ENCODE measurements around the gene LFNG. TPM values are rescaled to one million over a fixed set of nuclear protein-coding genes. Genes with fewer than 3 reads are reported as not detected.
A peak's percentile ranks its signal among the peaks of the same experiment; 100 is the strongest.
"Not testable (repeated sequence)": the region's sequence is repeated elsewhere in the genome, so short reads cannot be mapped to it uniquely, and the experiment has no call there.

The LFNG gene
- total RNA-seq, 2 experiments from 2014 or later = 115 to 121 TPM

DNA sequence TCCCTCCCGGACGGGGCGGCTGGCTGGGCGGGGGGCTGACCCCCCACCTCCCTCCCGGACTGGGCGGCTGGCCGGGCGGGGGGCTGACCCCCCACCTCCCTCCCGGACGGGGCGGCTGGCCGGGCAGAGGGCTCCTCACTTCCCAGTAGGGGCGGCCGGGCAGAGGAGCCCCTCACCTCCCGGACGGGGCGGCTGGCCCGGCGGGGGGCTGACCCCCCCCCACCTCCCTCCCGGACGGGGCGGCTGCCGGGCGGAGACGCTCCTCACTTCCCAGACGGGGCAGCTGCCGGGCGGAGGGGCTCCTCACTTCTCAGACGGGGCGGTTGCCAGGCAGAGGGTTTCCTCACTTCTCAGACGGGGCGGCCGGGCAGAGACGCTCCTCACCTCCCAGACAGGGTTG lies 14.6 kb downstream of the LFNG start:
- H3K36me3 Mint-ChIP-seq; H3K27me3 Mint-ChIP-seq; DNase-seq; H3K27ac Mint-ChIP-seq; H3K9me3 Mint-ChIP-seq; POLR2A ChIA-PET; H3K4me3 Mint-ChIP-seq; ATAC-seq (ENCODE audit: low read depth): not testable (repeated sequence)
- peaks cover 12% of the 10 kb centered on the region for H3K4me1 Mint-ChIP-seq

DNA sequence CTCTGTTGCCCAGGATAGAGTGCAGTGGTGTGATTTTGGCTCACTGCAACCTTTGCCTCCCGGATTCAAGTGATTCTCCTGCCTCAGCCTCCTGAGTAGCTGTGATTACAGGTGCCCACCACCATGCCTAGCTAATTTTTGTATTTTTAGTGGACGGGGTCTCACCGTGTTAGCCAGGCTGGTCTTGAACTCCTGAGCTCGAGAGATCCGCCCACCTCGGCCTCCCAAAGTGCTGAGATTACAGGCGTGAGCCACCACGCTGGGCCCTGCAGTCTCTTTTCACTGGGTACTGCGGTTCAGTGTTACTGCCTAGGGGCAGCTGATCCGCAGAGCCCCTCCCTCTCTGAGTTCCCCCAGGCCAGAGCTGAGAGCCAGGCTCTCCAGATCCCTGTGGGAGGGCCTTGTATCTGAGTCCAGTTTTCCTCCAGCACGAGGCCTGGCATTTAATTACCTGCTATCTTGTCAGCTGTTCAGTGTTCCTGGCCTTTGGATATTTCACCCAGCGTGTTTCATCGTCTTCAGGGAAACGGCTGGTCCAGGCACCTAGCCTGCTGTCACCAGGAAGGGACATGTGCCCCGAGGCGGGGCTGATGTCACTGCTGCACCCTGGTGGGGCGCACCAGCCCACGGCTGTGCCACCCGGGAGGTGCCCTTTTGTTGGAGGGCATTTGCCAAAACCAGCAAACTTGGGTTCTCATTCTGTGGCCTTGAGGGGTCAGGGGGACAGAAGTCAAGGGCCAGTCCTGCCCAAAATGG lies 16.5 kb downstream of the LFNG start:
- not testable (repeated sequence) for H3K4me1 Mint-ChIP-seq; H3K27ac Mint-ChIP-seq; DNase-seq; H3K27me3 Mint-ChIP-seq; H3K4me3 Mint-ChIP-seq; H3K9me3 Mint-ChIP-seq; ATAC-seq (ENCODE audit: low read depth); H3K36me3 Mint-ChIP-seq
- POLR2A ChIA-PET = interaction anchor here (0.8 kb wide), 1 partner anchor 142 kb away, joined by 3 read pairs; no protein-coding TSS in a partner anchor

DNA sequence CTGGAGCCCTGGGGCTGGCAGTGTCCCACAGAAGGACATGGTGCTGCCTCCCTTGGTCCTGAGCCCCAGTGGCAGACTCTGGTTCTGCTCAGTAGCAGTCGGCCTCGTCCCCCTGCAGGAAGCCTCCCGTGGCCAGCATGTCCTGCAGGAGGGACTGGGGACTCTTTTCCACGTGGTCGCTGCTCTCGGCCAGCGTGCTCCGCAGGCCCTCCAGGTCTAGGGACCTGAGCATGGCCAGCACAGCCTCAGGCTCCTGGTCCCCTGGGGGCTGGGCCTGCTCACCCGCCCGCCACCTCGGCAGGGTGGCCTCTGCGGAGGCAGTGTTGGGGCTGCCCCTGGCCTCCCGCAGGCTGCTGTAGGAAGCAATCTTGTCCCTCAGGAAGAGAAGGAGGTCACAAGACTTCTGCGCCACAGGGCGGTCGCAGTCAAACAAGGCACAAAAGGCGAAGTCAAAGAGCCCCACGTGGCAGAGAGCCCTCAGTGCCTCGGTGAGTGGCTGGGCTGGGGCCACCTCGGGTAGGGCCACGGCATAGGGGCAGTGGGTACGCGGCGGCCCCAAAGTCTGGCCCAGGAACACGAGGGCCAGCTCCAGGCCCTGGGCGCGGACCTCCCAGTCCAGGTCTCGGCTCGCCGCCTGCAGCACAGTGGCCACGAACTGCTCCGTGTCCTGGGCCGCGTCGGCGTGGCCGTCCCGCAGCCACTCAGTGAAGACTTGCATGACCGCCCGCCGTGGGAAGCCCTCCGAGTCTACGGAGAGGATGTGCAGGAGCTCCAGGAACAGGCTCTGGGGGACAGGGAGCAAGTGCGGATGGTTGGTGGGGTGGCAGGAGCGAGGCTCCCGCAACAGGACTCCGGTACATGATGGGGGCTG lies 18.6 kb downstream of the LFNG start:
- ATAC-seq (ENCODE audit: low read depth) (no peak), DNase-seq (peak; percentile 32)
- no peaks in the 10 kb centered on the region for H3K27me3 Mint-ChIP-seq
- no peaks in the 10 kb centered on the region for H3K9me3 Mint-ChIP-seq
- H3K4me1 Mint-ChIP-seq = no peaks in the 10 kb centered on the region
- H3K27ac Mint-ChIP-seq = no peak overlapping the region
- POLR2A ChIA-PET = interaction anchor here (1.1 kb wide), 1 partner anchor 16 kb away, joined by 3 read pairs; no protein-coding TSS in a partner anchor
- no peaks in the 10 kb centered on the region for H3K36me3 Mint-ChIP-seq
- H3K4me3 Mint-ChIP-seq = no peak overlapping the region

DNA sequence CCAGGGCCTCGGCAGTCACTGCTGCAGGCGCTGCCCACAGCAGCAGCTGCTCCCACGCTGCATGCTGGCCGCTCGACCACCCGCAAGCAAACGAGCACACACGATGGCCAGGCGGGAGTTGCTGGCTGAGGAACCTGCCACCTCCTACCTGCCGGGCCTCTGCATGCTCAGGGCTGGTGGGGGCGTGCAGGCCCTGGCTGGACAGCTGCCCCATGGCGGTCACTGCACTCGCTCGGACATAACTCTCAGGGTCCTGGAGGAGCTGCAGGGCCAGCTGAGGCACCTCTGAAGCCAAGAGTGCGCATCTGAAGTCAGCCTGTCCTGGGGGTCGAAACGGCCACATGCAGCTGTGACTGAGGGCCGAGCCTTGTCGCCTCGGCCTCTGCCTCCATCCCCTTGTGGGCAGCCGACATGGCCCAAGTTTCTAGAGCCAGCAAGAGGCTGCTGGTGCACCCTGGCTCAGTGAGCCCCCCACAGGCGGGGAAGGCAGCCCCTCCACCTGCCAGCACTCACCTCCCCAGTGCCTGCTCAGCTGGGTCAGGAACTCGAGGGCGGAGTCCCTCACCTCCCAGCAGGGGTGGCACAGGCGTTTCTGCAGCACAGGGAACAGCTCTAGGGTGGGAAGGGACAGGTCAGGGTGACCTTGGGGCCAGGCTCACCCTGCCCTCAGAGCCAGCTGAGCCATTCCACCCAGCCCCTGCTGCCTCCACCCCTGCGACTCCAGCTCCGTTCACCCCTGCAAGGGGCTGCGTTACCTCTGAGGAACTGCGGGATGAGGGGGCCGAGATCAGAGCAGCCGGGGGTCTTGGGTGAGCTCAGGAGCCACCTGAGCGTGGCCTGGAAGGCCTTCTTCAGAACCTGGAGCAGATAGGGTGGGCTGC lies 19.7 kb downstream of the LFNG start:
- H3K27ac Mint-ChIP-seq = no peak overlapping the region
- POLR2A ChIA-PET = interaction anchor here (0.9 to 1.4 kb wide), 4 partner anchors 9 to 19 kb away, joined by 3 to 4 read pairs (median 3); partner anchors contain the start of gene IQCE

DNA sequence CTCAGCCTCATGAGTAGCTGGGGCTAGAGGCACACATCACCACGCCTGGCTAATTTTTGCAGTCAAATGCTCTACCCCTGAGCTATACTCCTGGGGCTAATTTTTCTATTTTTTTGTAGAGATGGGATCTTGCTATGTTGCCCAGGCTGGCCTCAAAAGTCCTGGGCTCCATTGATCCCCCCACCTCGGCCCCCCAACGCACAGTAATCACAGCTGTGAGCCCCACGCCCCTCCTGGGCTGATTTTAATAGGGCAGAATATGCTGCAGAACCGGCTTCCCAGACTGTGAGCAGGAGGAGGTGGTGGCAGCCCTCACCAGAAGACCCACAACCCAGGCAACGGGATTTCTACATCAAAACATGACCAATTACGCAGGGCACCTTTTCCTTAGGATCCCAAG lies 20.6 kb downstream of the LFNG start:
- Mint-ChIP-seq H3K4me1 (no peaks in the 10 kb centered on the region), H3K36me3 (no peaks in the 10 kb centered on the region), H3K27ac (no peak overlapping the region), H3K9me3 (no peaks in the 10 kb centered on the region), H3K27me3 (no peaks in the 10 kb centered on the region), H3K4me3 (no peak overlapping the region)
- no peak for DNase-seq
- POLR2A ChIA-PET = interaction anchor here (0.8 to 1.4 kb wide), 4 partner anchors 10 to 19 kb away, joined by 3 to 4 read pairs (median 3); partner anchors contain the start of gene IQCE
- ATAC-seq (ENCODE audit: low read depth) = no peak

More for the DNA sequence above, 19.7 kb downstream of the LFNG start:
- H3K4me1 Mint-ChIP-seq = no peaks in the 10 kb centered on the region
- ATAC-seq (ENCODE audit: low read depth) (no peak), DNase-seq (peak; percentile 31)
- H3K4me3 Mint-ChIP-seq = no peak overlapping the region
- H3K36me3 Mint-ChIP-seq = no peaks in the 10 kb centered on the region
- no peaks in the 10 kb centered on the region for H3K27me3 Mint-ChIP-seq
- no peaks in the 10 kb centered on the region for H3K9me3 Mint-ChIP-seq

DNA sequence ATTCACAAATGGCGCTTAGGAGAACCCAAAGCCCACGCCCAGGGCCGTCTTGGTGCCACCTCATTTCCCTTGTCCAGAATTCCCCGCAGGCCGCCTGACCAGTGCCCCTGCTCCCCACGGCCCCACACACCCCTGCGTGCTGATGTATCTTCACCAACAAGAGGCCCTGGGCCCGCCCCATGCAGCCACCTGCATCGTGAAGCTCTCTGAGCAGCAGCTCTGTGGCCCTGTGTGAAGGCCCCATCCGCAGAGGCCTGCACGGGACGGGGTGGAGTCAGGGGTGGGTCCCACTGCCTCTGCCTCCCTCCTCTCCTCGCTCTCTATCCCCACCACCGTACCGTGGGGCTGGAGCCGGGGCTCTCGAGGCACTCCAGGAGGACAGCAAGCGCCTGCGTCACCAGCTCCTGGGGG lies 21.1 kb downstream of the LFNG start:
- no peak for ATAC-seq (ENCODE audit: low read depth)
- Mint-ChIP-seq H3K27ac (no peak overlapping the region), H3K4me3 (no peak overlapping the region), H3K4me1 (no peaks in the 10 kb centered on the region), H3K27me3 (no peaks in the 10 kb centered on the region), H3K9me3 (no peaks in the 10 kb centered on the region), H3K36me3 (no peaks in the 10 kb centered on the region)
- peak; percentile 27 for DNase-seq
- POLR2A ChIA-PET = interaction anchor here (0.8 to 1.4 kb wide), 2 partner anchors 15 to 18 kb away, joined by 3 read pairs; partner anchors contain the start of gene IQCE

DNA sequence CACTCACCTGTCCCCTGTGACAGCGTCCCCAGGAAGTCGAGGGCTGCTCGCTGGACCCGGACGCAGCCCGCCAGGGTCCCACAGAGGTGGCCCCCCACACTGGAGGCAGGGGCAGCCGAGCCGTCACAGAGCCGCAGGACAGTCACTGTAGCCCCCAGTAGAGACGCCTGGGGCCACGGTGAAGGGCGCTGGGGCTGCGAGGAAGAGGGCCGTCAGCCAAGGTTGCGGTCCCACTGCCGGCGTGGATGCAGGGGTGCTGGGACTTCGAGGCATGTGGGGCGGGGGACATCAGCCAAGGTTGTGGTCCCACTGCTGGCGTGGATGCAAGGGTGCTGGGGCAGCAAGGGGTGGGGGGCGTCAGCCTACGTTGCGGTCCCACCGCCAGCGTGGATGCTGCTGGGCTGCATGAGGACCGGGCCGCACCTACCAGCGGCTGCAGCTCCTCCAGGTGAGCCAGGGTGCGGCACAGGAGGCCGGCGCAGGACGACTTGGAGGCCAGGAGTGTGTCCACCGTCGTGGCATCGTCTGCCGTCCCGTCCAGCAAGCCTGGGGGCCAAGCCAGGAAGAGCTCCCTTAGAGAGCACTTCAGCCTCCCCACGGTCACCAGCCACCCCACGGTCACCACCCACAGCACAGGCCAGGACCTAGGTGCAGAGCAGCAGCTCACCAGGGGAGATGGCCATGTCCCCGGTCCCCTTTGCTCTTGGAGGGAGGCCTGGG lies 21.9 kb downstream of the LFNG start:
- H3K9me3 Mint-ChIP-seq = no peaks in the 10 kb centered on the region
- DNase-seq (no peak), ATAC-seq (ENCODE audit: low read depth) (no peak)
- H3K4me1 Mint-ChIP-seq = no peaks in the 10 kb centered on the region
- no peak overlapping the region for H3K27ac Mint-ChIP-seq
- H3K36me3 Mint-ChIP-seq = no peaks in the 10 kb centered on the region
- H3K27me3 Mint-ChIP-seq = no peaks in the 10 kb centered on the region
- H3K4me3 Mint-ChIP-seq = no peak overlapping the region
- POLR2A ChIA-PET = no interaction called here

DNA sequence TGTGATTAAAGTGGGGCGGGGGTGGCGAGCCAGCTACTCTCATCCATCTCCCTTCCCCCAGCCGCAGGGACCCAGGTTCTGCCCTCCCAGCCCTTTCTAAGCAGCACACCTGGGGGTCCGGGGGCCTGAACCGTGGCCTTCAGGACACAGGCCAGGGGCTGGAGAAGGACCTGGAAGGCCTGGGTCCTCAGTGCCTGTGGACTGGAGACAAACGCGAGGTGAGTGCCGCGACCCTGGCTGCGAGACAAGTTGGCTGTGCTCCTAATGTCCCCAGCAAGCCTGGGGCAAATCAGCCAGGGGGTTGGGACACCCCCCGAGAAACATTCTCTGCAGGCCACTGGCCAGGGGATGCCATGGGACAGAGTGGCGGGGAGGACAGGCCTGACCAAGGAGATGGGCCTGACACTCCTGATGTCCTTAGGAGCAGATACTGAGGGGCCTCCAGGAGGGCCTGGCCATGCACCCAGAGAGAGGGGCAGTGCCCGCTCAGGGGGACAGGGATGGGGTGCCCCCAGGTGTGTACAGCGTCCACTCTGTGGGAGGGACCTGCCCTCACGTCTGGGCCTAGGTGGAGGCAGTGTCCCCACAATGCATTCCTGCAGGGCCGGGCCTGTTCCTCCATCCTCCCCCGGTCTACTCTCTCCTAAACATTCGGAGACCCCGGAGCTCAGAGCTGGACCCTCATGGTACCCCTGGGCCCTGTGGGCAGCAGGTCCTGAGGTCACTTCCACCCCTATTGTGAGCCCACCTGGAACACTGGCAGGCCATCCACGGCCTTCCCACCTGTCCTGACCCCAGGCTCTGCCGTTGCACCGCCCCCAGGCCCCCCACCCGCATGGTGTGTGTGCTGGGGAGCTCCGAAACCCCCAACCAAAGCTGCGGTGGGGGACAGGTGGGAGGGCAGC lies 22.7 kb downstream of the LFNG start:
- H3K4me3 Mint-ChIP-seq = no peak overlapping the region
- POLR2A ChIA-PET = no interaction called here
- no peaks in the 10 kb centered on the region for H3K27me3 Mint-ChIP-seq
- no peaks in the 10 kb centered on the region for H3K9me3 Mint-ChIP-seq
- H3K27ac Mint-ChIP-seq = no peak overlapping the region
- DNase-seq = no peak
- ATAC-seq (ENCODE audit: low read depth) = no peak
- H3K36me3 Mint-ChIP-seq = peaks cover 2% of the 10 kb centered on the region
- H3K4me1 Mint-ChIP-seq = no peaks in the 10 kb centered on the region

DNA sequence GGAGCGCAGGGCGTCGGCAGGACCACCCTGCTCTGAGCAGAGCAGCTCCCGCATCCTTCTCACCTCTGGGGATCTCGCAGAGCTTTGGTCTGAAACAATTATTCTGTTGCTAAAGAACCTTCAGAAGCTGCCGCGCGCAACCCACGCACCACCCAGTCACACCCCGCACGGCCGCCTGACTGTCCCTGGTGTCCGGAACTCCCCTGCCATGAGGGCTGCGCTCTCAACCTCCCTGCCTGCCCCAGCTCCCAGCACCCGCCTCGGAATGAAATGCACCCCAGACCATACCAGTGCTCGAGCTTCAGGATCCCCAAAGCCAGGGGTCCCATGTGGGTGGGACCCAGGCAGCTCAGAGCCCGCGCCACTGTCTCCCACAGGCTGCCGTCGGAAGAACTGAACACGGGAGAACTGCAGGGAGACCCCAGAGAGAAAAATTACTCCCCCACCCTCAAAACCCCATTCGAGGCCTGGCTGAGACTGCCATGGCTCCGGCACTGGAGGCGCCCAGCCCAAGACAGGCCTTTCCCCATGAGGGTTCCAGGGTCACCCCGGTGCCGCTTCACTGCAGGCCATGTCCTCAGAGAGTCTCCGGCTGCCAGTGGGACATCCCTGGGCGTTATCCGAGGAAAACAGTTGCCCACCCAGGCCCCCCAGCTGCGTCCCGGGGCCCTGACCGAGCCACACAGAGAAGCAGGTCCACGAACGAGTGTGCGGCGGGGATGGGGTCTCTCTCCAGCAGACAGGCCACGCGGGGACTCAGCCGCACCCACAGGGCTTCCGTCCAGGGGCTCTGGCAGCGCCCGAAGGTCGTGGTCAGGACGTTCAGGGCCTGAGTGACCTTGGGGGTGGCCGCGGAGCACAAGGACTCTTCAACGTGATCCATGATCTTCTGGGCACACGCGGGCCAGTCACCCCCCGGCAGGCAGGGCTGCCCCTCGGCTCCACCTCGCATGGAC lies 23.6 kb downstream of the LFNG start:
- H3K36me3 Mint-ChIP-seq = peaks cover 5% of the 10 kb centered on the region

DNA sequence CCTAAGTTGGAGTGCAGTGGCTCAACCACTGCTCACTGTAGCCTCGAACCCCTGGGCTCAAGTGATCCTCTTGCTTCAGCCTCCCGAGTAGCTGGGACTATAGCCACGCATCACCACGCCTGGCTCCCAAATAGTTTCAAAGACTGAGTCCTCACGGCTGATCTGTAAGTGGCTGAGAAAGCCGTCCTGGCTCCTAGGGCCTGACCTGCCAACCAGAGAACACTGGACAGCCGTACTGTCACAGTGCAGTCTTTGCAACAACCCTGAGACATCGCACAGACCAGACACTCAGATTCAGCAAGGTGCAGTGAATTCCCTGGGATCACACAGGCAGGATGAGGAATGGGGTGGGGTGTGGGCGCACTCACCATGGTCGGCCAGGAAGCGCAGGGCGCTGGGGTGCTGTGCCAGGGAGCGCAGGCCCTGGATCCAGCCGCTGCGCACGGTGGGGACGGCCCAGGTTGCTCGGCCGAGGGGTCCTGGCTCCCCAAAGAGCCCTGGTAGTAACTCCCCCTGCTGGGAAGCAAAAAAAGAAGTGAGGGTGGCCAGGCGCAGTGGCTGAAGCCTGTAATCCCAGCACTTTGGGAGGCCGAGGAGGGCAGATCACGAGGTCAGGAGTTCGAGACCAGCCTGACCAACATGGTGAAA lies 25.1 kb downstream of the LFNG start:
- DNase-seq = no peak
- H3K27ac Mint-ChIP-seq = no peak overlapping the region
- no peaks in the 10 kb centered on the region for H3K9me3 Mint-ChIP-seq
- POLR2A ChIA-PET = no interaction called here
- no peak for ATAC-seq (ENCODE audit: low read depth)
- H3K4me3 Mint-ChIP-seq = no peak overlapping the region
- H3K4me1 Mint-ChIP-seq = no peaks in the 10 kb centered on the region
- H3K36me3 Mint-ChIP-seq = peaks cover 5% of the 10 kb centered on the region
- H3K27me3 Mint-ChIP-seq = no peaks in the 10 kb centered on the region

More for the DNA sequence above, 23.6 kb downstream of the LFNG start:
- POLR2A ChIA-PET = no interaction called here
- Mint-ChIP-seq H3K27ac (no peak overlapping the region), H3K27me3 (no peaks in the 10 kb centered on the region), H3K4me1 (no peaks in the 10 kb centered on the region), H3K9me3 (no peaks in the 10 kb centered on the region), H3K4me3 (no peak overlapping the region)
- ATAC-seq (ENCODE audit: low read depth) (no peak), DNase-seq (no peak)
